GM18907 (cell line): Measurements from ENCODE around the gene OSBPL10.

Experiments
- ATAC-seq: cut with Tn5 transposase; IDR thresholded peaks from one replicate; pipeline ENCODE4 v1.9.1; 2021; ENCODE audit warnings: mild to moderate bottlenecking, moderate library complexity; ENCODE audit not compliant: unreplicated experiment

OSBPL10 gene

GRCh38 chr3:31680072-31680870 is 300.8 kb downstream of the OSBPL10 start:
- no peak for ATAC-seq

GRCh38 chr3:31676556-31676955 is 304.5 kb downstream of the OSBPL10 start:
- no peak for ATAC-seq

DNA sequence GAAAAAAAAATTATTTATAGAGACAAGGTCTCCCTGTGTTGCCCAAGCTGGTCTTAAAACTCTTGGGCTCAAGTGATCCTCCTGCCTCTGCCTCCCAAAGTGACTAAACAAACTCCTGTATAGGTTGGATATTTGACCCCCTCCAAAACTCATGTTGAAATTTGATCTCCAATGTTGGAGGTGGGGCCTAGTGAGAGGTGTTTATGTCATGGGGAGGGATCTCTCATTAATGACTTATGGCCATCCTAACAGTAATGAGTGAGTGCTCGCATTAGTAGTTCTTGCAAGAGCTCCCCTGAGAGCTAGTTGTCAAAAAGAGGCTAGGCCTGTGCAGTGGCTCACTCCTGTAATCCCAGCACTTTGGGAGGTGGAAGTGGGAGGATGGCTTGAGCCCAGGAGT is 307.1 kb downstream of the OSBPL10 start:
- no peak for ATAC-seq

- ATAC-seq, result no peak
Measured at GRCh38 chr3:31671976-31672375, 309.1 kb downstream of the OSBPL10 start.

GRCh38 chr3:31671451-31671850 is 309.6 kb downstream of the OSBPL10 start:
- ATAC-seq, result no peak

- ATAC-seq, result no peak
Measured at GRCh38 chr3:31670722-31671121, 310.3 kb downstream of the OSBPL10 start.

DNA sequence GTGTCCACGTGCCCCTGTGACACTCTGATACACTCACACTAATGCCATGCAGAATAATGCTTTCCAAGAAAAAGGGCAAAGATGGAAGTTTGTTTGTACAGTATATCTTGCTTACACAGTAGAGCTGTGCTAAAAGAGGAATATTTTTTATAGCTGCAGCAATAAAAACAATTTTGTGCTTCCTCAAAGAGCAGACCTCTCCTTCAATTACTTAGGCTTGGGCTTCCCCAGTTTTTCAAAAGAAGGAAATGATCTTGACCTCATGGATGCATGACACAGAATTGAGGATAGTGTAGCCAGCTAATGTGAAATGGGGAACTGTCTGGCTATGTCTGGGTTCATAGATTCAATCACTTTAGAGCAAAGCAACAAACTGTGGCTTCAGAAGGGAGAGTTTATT is 310.9 kb downstream of the OSBPL10 start:
- ATAC-seq, result no peak

- ATAC-seq, result no peak
Measured at GRCh38 chr3:31668242-31668641, 312.8 kb downstream of the OSBPL10 start.

- no peak for ATAC-seq
Measured at GRCh38 chr3:31667582-31667981, 313.5 kb downstream of the OSBPL10 start.

DNA sequence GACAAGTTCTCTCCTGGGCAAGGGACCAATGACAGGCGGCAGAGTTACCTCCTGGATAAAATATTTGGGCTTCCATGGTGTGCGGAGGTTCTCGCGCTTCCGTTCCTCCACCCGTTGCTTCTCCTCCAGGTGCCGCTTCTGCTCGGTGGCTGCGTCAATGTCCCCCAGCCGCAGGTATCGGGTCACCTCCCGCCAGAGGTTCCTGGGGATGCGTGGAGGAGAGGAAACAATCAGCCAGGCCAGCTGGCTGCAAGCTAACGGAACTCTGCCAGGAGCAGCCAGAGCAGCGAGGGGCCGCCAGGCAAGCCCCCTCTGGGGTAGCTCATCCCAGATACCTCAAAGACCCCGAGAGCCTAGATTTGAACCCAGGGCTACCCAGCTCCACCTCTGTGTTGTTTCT is 317.0 kb downstream of the OSBPL10 start:
- ATAC-seq, result no peak

GRCh38 chr3:31661993-31662670 is 318.9 kb downstream of the OSBPL10 start:
- no peak for ATAC-seq

DNA sequence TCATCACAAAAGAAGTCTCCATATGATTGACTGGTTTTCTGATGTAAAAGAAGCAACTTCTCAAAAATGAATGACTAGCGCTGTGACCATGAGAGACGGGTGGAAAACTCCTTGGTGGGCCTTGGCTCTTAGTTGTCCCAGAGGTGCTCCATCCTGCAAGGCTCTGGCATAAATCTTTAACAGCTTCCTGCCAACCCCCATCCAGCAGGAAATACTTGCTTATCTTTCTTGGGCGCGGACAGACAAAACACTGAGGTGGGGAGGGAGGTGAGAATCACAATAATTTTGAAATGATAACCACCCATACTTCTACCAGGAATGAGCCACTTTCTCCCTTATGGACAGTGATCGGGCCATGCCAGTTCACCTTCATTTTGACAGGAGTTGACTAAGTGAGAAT is 319.8 kb downstream of the OSBPL10 start:
- ATAC-seq, result no peak

DNA sequence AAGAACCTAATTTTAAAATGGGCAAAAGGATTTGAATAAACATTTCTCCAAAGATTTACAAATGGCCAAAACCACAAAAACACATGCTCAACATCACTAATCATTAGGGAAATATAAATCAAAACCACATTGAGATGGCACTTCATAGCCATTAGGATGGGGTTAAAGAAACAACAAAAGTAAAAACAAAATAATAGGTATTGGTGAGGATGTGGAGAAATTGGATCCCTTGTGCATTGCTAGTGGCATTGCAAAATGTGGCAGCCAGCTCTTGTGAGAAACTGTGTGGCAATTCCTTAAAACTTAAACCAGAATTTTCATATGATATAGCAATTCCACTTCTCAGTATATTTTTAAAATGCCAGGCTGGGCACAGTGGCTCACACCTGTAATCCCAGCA is 321.8 kb downstream of the OSBPL10 start:
- no peak for ATAC-seq

DNA sequence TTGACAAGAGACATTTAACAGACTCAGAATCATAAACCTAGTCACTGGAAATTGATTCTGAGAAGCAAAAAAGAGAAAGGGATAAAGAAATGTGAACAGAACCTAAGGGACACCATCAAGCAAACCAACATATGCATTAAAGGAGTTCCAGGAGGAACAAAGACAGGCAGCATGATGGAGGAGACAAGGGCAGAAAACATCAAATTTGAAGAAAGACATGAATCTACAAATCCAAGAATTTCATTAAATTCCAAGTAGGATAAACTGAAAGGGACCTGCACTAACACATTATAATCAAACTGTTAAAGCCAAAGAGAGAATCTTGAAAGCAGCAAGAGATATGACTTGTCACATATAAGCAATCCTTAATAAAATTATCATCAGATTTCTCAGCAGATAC is 326.1 kb downstream of the OSBPL10 start:
- no peak for ATAC-seq

- no peak for ATAC-seq
Measured at GRCh38 chr3:31653464-31653863, 327.6 kb downstream of the OSBPL10 start.

- ATAC-seq, result no peak
Measured at GRCh38 chr3:31652296-31652695, 328.8 kb downstream of the OSBPL10 start.

DNA sequence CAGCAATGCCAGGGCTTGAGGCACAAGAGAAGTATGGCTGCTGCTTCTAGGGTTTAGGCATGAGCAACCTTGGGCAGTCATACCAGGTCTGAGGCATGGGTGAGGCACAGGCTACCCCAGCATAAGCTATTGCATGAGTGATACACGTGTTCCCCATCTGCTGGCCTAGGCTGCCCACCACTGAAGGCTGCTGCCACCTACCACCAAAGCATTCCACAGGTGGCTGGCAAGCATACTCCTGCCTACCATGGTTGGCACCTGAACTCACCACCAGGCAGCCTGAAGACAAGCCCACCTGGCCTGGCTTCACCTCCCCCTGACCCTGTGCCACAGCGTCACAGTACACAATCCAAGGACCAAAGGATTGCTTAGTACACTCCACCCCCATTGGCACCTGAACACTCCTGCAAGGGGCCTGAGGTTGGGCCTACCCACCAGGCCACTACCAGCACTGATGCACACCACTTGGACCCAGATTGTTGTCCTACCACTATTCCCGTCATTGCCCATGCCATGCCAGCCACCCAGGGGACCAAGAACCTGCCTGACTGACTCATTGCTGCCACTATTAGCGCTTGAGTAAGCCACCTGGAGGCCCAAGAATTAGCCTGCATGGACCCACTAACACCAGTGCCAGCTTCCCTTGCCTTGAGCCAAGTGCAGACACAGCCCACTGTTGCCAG is 332.6 kb downstream of the OSBPL10 start:
- ATAC-seq, result no peak

DNA sequence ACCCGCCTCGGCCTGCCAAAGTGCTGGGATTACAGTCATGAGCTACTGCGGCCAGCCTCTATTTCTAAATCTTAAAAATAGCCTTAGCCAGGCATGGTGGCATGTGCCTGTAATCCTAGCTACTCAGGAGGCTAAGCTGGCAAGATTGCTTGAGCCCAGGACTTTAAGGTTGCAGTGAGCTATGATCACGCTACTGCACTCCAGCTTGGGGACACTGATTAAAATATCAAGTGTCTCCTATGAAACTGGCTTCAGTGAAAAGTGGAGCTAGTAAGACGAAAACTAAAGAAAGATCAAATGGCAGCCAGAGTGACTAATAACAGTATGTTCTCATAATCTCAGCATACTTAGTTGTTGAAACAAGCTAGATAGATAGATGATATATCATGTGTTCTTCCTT is 335.8 kb downstream of the OSBPL10 start:
- ATAC-seq, result no peak

DNA sequence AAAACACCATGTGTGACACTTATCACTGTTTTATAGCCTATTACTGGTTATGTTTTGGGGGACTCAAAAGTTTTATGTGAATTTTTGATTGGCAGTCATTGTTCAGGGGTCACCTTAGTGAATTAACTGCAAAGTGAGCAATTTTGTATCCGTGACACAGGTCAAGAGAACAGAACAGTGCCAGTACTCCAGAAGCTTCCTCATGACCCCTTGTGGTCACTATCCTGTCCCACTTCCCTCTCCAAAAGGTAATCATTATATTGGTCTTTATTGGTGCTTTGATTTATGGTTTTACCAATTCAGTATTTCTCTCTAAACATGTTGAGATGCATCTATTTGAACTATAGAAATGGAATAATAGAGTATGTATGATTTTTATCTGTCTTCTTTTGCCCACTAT is 341.2 kb downstream of the OSBPL10 start:
- no peak for ATAC-seq

- ATAC-seq, result no peak
Measured at GRCh38 chr3:31636694-31637442, 344.2 kb downstream of the OSBPL10 start.

GRCh38 chr3:31636049-31636448 is 345.0 kb downstream of the OSBPL10 start:
- no peak for ATAC-seq
